Ammon's horn (tissue), 1 donor: ENCODE measurements around the gene HCFC2.
"Not testable (repeated sequence)": the region's sequence is repeated elsewhere in the genome, so short reads cannot be mapped to it uniquely, and the experiment has no call there.

Experiments
- DNase-seq: peaks from one replicate; pipeline ENCODE4 v3.0.0-alpha.2; 2016; ENCODE audit warnings: low spot score

Gene HCFC2

GRCh38 chr12:104064031-104064841 is at the start of gene HCFC2:
HCFC2 (plus strand) TSS chr12:104064531; CDS start chr12:104064561, 30 bp downstream.
- peak; percentile 91 for DNase-seq

GRCh38 chr12:104021862-104022261 is 42.5 kb upstream of the HCFC2 start:
- DNase-seq, result not testable (repeated sequence)

- DNase-seq, result no peak
These were observed 41.5 kb upstream of the HCFC2 start for GRCh38 chr12:104022786-104023185.

- DNase-seq, result no peak
These were observed 40.6 kb upstream of the HCFC2 start for GRCh38 chr12:104023710-104024109.

- DNase-seq, result no peak
These were observed 40.0 kb upstream of the HCFC2 start for GRCh38 chr12:104024348-104024747.

GRCh38 chr12:104025771-104026170 is 38.6 kb upstream of the HCFC2 start:
- no peak for DNase-seq

- no peak for DNase-seq
These were observed 37.3 kb upstream of the HCFC2 start for GRCh38 chr12:104026841-104027599.

- DNase-seq, result not testable (repeated sequence)
These were observed 33.7 kb upstream of the HCFC2 start for GRCh38 chr12:104030596-104030995.

- not testable (repeated sequence) for DNase-seq
These were observed 28.2 kb upstream of the HCFC2 start for GRCh38 chr12:104036143-104036542.

- not testable (repeated sequence) for DNase-seq
These were observed 24.6 kb upstream of the HCFC2 start for GRCh38 chr12:104039769-104040168.

- no peak for DNase-seq
These were observed 21.8 kb upstream of the HCFC2 start for GRCh38 chr12:104042580-104042979.

- no peak for DNase-seq
These were observed 20.2 kb upstream of the HCFC2 start for GRCh38 chr12:104044158-104044557.

GRCh38 chr12:104046306-104046705 is 18.0 kb upstream of the HCFC2 start:
- no peak for DNase-seq

GRCh38 chr12:104048162-104048561 is 16.2 kb upstream of the HCFC2 start:
- DNase-seq, result no peak

- no peak for DNase-seq
These were observed 15.5 kb upstream of the HCFC2 start for GRCh38 chr12:104048811-104049210.

- no peak for DNase-seq
These were observed 14.9 kb upstream of the HCFC2 start for GRCh38 chr12:104049278-104049902.

- no peak for DNase-seq
These were observed 14.4 kb upstream of the HCFC2 start, which contains the start of gene GLT8D2 for GRCh38 chr12:104049903-104050356. GLT8D2 (minus strand) TSS chr12:104050187; CDS start chr12:104019648, 30,539 bp downstream.

- no peak for DNase-seq
These were observed 13.9 kb upstream of the HCFC2 start for GRCh38 chr12:104050436-104050835.

GRCh38 chr12:104054681-104055346 is 9.5 kb upstream of the HCFC2 start:
- DNase-seq, result no peak

GRCh38 chr12:104055686-104056388 is 8.5 kb upstream of the HCFC2 start:
- DNase-seq, result no peak

- DNase-seq, result no peak
These were observed 7.8 kb upstream of the HCFC2 start for GRCh38 chr12:104056419-104056972.
